HG03469 (cell line): ENCODE results near the gene RLF.

Source experiments
- ATAC-seq: cut with Tn5 transposase; IDR thresholded peaks from one replicate; pipeline ENCODE4 v1.9.1; 2021; ENCODE audit warnings: mild to moderate bottlenecking, moderate library complexity, moderate number of reproducible peaks; ENCODE audit not compliant: unreplicated experiment

The RLF gene

GRCh38 chr1:40266786-40267535 is 105.8 kb downstream of the RLF start:
- ATAC-seq: no peak

GRCh38 chr1:40267767-40268187 is 106.6 kb downstream of the RLF start:
- ATAC-seq: no peak

- no peak for ATAC-seq
These were observed 107.0 kb downstream of the RLF start for GRCh38 chr1:40268211-40268610.

- no peak for ATAC-seq
These were observed 109.1 kb downstream of the RLF start for GRCh38 chr1:40270152-40270834.

- ATAC-seq: no peak
These were observed 111.5 kb downstream of the RLF start for GRCh38 chr1:40272653-40273213.

- ATAC-seq: no peak
These were observed 112.5 kb downstream of the RLF start for GRCh38 chr1:40273547-40274166.

- ATAC-seq: no peak
These were observed 113.1 kb downstream of the RLF start for GRCh38 chr1:40274331-40274730.

DNA sequence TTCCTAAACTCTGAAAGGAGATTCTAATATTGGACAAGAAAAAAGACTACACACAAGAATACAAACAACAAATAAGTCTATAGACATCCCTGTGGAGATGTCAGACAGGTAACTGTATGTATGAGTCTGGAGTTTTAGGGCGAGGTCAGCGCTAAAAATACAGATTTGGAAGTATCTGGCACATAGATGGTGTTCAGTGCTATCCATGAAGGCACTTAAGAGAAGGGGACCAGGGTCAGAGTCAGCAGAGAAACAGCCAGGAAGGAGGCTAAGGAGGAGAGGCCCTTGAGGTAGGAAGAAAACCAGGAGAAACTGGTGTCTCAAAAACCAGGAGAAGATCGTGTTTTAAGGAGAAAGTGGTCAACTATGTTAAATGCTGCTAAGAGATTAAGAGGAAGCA is 114.9 kb downstream of the RLF start:
- ATAC-seq: no peak

DNA sequence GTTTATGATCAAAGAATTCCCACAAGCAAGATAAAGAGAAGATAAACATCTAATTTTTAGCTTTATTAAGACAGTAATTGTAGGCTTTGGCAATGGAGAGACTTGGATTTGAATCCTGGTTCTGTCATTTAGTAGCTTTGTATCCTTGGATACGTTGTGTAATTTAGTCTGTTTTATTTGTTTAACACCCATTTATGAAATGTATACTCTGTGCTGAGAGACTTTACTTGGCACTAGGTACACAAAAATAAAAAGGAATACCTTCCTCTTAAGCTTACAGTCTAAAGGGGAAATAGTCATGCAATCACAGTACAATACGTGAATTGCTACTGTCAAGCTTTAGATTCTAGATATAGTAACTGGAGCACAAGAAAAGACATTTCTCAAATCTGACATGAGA is 120.7 kb downstream of the RLF start:
- no peak for ATAC-seq
